Measurements from ENCODE around the gene SYTL2.
"Not testable (repeated sequence)": the region's sequence is repeated elsewhere in the genome, so short reads cannot be mapped to it uniquely, and the experiment has no call there.

SYTL2 gene

DNA sequence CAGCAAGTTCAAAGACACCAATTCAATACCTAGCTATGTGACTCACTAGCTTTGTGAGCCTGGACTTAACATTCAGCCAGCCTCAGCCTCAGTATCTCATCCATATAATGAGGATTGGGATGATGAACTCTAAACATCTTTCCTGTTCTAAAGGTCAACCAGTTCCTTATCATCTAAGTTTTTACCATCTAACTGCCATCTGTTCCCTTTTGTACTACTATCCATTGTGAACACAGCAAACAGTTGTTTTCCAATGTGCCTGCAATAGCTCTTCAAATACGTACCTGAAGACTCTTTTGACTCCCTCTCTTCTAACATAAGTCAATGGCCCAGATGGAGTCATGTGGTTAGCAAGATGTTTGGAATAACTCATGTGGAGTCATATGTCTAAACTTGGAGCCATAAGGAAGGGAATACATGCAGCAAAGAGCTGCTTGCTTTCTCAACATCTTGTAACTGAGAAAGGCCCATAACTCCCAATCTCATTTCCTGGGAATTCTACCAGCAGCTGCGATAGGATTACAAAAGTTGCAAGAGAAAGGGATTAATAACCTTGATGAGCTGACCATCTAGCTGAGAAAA is 19.4 kb downstream of the SYTL2 start:
- Mint-ChIP-seq H3K9me3 (no peaks in the 10 kb centered on the region), H3K27ac (no peak overlapping the region), H3K36me3 (ENCODE audit: low read depth) (no peaks in the 10 kb centered on the region), H3K4me1 (peaks cover 8% of the 10 kb centered on the region), H3K4me3 (no peak overlapping the region), H3K27me3 (ENCODE audit: low read depth) (no peaks in the 10 kb centered on the region)
- TF ChIP-seq CTCF (IDR thresholded peaks at IDR 0.05; ENCODE audit: unreplicated experiment in 3 of 3) = no peak

DNA sequence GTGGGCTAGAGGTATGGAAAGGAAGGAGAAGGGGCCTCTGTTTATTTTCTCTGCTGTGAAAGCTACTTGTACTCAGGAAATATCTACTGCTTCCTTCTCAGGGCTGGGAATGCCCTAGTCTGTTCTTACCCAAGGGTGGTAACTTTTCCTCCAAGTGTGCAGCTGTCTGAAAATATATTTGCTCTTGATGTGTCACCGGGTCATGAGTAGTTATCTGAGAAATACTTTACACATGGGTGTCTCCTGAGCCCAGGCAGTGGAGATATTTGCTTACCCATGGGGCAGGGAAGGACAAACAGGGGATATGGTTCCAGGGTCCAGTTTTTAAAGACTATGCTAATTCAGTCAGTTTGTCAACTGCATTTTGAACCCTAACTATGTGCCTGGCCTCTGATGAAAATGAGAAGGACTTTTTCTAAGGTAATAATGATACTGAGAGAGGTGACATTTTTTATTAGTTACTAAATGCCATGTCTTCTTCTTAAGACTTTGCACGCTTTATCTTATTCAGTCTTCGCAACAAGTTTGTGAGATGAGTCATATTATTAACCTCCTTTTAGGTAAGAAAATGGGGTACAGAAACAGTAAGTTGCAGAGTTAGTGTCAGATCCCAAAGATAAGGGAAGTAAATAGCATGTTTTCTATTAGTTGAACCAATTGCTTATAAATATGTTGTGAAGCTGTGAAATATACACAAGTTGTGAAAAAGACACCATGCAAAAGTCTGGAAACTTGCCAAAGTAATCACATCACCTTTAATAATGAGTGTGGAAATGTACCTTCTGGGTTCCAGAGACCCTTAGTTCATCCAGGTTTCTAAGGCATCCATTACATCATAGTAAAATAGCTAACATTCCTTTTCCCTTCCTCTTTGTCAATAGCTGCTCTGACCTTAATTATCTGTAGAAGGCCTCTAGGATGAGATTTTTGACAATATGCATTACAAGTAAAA is 22.9 kb downstream of the SYTL2 start:
- H3K4me1 Mint-ChIP-seq = peaks cover 8% of the 10 kb centered on the region
- peak overlapping the region in 2 of 3 experiments; percentile 25 to 41 for H3K27ac Mint-ChIP-seq
- TF ChIP-seq CTCF (IDR thresholded peaks at IDR 0.05; ENCODE audit: unreplicated experiment in 3 of 3) = no peak
- H3K4me3 Mint-ChIP-seq = no peak overlapping the region
- no peaks in the 10 kb centered on the region for H3K36me3 Mint-ChIP-seq (ENCODE audit: low read depth)
- H3K9me3 Mint-ChIP-seq = peaks cover 2% of the 10 kb centered on the region
- H3K27me3 Mint-ChIP-seq (ENCODE audit: low read depth) = peaks cover 4% of the 10 kb centered on the region

- Mint-ChIP-seq H3K27ac (no peak overlapping the region), H3K27me3 (ENCODE audit: low read depth) (peaks cover 4% of the 10 kb centered on the region), H3K4me1 (peaks cover 8% of the 10 kb centered on the region), H3K36me3 (ENCODE audit: low read depth) (peaks cover 5% of the 10 kb centered on the region), H3K9me3 (peaks cover 7% of the 10 kb centered on the region), H3K4me3 (no peak overlapping the region)
- no peak for TF ChIP-seq CTCF (IDR thresholded peaks at IDR 0.05; ENCODE audit: unreplicated experiment in 3 of 3)
These were observed 23.8 kb downstream of the SYTL2 start for GRCh38 chr11:85787168-85787567.

DNA sequence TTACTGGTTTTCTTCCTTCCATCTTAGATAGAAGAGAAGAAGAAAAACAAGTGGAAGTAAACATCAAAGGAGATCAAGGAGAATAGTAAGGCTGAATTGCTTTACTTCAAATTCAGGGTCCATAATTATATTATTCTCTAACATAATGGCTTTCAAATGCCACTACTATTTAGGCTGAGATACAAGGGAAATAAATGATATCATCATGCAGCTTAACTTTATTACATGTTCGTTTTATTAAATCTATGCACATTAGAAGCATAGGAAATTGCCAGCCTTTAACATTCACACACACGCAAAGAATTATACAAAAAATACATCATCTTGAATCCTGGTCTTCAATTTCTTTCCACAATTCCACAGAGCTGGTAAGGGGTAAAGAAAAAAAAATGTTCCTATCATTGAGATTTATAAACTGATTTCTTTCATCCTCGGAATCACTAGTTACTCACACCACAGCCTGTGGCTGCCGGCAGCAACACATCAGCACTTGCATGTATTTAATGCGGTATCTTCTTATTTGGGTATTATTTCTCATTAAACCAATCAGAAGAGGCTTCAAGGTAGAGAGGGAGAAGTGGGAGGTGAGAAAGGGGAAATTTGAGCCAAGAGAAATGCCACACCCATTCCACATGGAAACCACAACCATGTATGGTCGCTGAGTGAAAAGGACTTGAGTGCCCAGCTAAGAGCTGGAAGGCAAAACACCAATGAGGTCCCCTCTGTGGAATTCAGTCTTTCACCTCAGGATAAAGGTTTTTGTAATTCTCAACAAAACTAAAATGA is 26.3 kb downstream of the SYTL2 start:
- Mint-ChIP-seq H3K9me3 (peaks cover 7% of the 10 kb centered on the region), H3K27ac (no peak overlapping the region), H3K4me1 (peaks cover 19% of the 10 kb centered on the region), H3K4me3 (no peak overlapping the region), H3K27me3 (ENCODE audit: low read depth) (peaks cover 4% of the 10 kb centered on the region), H3K36me3 (ENCODE audit: low read depth) (peaks cover 5% of the 10 kb centered on the region)
- TF ChIP-seq CTCF (IDR thresholded peaks at IDR 0.05; ENCODE audit: unreplicated experiment in 3 of 3) = no peak

GRCh38 chr11:85783758-85784157 is 27.2 kb downstream of the SYTL2 start:
- Mint-ChIP-seq H3K4me3 (no peak overlapping the region), H3K36me3 (ENCODE audit: low read depth) (peaks cover 5% of the 10 kb centered on the region), H3K4me1 (peaks cover 19% of the 10 kb centered on the region), H3K27me3 (ENCODE audit: low read depth) (peaks cover 4% of the 10 kb centered on the region), H3K27ac (no peak overlapping the region), H3K9me3 (peaks cover 7% of the 10 kb centered on the region)
- no peak for TF ChIP-seq CTCF (IDR thresholded peaks at IDR 0.05; ENCODE audit: unreplicated experiment in 3 of 3)

GRCh38 chr11:85780780-85781517 is 30.0 kb downstream of the SYTL2 start:
- not testable (repeated sequence) for H3K9me3 Mint-ChIP-seq; H3K36me3 Mint-ChIP-seq (ENCODE audit: low read depth); H3K27me3 Mint-ChIP-seq (ENCODE audit: low read depth); H3K27ac Mint-ChIP-seq; H3K4me3 Mint-ChIP-seq
- peaks cover 11% of the 10 kb centered on the region for H3K4me1 Mint-ChIP-seq

Measured in nephron (organoid).